T1000 (cell line): ENCODE results near the gene ATOH7.
"Not testable (repeated sequence)": the region's sequence is repeated elsewhere in the genome, so short reads cannot be mapped to it uniquely, and the experiment has no call there.

ENCODE experiments used
- DNase-seq: peaks from one replicate; lab custom pipeline; 2025; ENCODE audit warnings: mixed read lengths; lab: John Stamatoyannopoulos, UW

The ATOH7 gene

GRCh38 chr10:68231817-68232251 is at the start of gene ATOH7:
TSS of gene ATOH7 (minus strand) at chr10:68232113. CDS start at chr10:68231677, 436 bp downstream.
- no peak for DNase-seq

DNA sequence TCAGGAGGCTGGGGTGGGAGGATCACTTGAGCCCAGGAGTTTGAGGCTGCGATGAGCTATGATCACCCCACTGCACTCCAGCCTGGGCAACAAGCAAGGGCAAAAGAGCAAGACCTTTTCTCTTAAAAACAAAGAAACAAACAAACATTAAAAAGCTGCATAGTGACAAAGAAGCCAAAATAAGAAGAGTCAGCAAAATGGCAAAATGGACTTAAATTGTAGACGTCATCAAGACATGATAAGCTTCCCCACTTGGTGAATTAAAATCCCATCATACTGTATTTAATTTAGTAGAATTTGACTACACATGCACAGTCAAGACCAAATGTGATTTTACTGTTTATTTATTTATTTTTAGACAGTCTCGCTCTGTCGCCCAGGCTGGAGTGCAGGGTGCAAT is 48.8 kb upstream of the ATOH7 start:
- no peak for DNase-seq

DNA sequence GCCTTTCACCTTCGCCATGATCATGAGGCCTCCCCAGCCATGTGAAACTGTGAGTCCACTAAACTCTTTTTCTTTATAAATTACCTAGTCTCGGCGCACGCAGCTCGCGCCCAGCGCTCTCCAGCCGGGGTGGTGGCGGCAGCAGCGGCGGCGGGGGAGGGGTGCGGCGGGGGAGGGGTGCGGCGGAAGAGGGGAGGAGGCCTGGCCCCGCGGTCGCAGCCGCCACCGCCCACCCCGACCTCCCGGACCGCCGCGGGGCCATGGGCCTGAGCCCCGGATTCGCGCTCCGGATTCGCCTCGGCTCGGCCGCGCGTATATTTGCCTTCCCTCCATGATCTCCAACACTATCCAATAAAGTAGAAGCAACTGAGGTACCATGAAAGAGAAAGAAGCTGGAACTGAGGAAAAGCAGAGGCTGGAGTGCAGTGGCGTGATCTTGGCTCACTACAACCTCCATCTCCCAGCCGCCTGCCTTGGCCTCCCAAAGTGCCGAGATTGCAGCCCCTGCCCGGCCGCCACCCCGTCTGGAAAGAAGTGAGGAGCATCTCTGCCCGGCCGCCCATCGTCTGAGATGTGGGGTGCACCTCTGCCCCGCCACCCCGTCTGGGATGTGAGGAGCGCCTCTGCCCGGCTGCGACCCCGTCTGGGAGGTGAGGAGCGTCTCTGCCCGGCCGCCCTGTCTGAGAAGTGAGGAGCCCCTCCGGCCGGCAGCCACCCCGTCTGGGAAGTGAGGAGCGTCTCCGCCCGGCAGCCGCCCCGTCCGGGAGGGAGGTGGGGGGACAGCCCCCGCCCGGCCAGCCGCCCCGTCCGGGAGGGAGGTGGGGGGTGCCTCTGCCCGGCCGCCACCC is 47.2 kb upstream of the ATOH7 start:
- not testable (repeated sequence) for DNase-seq

- not testable (repeated sequence) for DNase-seq
These were observed 45.9 kb upstream of the ATOH7 start for GRCh38 chr10:68277814-68278213.

DNA sequence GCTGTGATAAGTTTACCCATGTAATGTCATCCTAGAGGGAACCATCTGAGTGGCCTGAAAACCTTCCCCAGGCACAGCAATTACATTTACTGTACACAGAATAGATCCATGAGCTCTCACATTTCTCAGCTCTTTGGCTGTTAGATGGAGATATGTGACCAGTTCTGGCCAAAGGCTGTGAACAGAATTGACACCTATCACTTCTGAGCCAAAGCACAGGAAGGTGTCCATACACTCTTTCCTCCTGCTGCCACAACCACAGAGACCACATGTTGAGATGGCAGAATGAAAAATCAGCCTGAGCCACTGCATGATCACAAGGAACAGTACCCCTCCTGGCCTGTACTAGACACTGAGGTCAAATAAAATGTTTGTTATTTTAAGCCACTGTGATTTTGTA is 44.3 kb upstream of the ATOH7 start:
- DNase-seq, result no peak

DNA sequence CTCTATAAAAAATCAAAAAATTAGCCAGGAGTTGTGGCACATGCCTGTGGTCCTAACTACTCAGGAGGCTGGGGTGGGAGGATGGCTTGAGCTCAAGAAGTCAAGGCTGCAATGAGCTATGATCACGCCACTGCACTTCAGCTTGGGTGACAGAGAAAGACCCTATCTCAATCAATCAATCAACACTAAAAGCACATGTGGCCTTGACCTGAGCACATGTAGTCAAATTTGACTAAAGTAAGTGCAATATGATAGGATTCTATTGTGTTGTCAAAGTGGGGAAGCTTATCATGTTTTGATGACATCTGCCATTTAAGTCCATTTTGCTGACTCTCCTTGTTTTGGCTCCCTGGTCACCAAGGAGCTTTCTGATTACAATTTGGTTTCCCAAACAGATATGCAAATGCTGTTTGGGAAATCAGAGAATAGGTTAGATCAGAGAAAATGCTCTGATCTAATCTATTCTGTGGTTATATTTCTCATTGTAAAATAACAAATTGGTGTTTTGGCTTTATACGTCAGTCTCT is 43.8 kb upstream of the ATOH7 start:
- no peak for DNase-seq

DNA sequence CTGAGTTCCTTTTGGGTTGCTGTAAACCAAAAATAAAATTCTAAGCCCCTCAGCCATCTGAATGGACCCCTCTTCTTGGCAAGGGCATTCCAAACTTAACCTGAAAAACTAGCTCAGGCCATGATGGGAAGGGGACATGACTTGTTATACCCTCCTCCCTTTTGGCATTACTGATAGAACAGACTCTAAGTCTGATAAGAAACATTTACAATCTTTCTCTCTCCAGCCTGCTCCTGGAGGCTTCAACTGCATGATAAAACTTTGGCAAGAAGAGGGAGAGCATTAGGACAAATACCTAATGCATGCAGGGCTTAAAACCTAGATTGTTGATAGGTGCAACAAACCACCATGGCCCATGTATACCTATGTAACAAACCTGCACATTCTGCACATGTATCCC is 40.9 kb upstream of the ATOH7 start:
- no peak for DNase-seq

DNA sequence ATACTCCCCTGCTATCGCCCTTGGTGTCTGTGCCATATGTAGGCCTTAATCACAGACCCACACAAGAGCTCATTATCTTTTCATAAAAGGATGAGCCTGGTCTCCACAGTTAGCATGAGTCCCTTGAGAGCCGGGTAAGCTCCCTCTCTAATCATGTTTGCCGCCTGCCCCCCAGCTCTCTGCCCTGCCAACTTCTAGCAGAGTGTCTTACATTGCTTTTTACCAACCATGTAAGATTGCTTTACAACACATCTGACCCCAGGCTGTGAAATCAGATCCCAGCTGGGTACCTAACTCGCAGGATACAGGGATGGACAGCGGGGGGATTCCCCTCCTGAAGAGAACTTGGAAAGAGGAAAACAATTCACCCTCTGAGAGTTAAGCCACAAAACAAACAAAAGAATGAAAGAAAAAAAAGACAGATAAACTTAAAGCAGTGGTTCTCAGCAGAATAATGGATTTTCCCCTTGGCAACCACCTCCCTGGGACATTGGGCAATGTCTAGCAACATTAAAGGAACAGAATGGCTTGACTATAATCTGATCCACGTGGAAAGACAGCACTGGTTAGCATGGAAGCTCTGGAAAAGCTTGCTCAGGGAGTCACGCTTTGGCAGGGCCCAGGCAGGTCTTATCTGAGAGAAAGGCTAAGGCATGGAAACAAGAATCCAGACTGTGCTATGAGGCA is 39.4 kb upstream of the ATOH7 start:
- DNase-seq, result peak; percentile 23

- no peak for DNase-seq
These were observed 37.8 kb upstream of the ATOH7 start for GRCh38 chr10:68269562-68270290.

- no peak for DNase-seq
These were observed 29.4 kb upstream of the ATOH7 start for GRCh38 chr10:68261132-68261856.

DNA sequence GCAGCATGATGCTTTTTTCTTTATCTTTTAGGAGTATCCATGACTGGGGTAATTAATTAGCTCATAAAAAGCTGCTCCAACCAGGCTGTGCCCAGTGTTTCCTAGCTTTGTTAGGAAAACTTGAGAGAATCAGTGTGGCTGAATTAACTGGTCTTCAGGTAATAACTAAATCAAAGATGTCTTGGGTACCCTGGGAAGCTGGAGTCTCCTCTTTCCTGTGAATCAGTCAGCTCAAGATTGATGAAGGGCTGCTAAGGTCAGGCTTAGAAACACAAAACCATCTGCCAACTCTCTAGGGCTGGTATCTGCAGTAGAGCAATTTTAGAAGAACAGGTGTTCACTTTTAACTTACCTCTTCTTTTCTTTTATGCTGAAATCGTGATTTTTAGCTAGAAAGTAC is 21.4 kb upstream of the ATOH7 start:
- DNase-seq, result no peak

- no peak for DNase-seq
These were observed 19.9 kb upstream of the ATOH7 start for GRCh38 chr10:68251625-68252495.

DNA sequence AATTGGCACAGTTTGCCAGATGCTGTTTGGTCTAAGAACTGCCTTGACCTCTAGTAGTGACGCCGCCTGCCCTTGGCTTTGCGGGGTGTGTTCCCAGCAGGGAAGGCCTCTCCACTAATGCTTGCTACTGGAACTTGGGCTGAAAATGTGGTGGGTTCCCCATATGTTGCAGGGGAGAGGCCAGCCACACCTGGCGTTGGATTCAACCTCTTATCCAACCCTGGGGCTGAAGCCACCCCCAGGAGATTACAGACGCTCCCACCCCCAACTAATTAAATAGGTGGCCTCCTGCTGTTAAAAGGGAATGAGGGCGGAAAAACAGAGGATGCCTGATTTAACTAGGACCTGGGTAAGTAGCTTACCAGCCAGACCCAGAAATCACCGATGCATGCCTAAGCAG is 19.2 kb upstream of the ATOH7 start:
- no peak for DNase-seq

- DNase-seq, result no peak
These were observed 17.4 kb upstream of the ATOH7 start for GRCh38 chr10:68249297-68249696.

- no peak for DNase-seq
These were observed 16.0 kb upstream of the ATOH7 start for GRCh38 chr10:68247931-68248330.

DNA sequence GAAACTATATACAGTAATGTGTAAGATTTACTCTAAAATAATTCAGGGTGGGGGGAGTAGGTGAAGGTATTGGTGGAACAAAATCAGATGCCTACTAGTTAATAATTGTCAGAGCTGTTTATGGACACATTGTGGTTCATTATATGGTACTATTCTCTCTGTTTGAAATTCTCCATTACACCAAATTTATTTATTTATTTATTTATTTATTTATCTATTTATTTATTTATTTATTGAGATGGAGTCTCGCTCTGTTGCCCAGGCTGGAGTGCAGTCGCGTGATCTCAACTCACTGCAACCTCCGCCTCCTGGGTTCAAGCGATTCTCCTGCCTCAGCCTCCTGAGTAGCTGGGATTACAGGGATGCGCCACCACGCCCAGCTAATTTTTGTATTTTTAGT is 14.5 kb upstream of the ATOH7 start:
- not testable (repeated sequence) for DNase-seq

- no peak for DNase-seq
These were observed 10.1 kb upstream of the ATOH7 start for GRCh38 chr10:68242051-68242450.

GRCh38 chr10:68239596-68240150 is 7.8 kb upstream of the ATOH7 start:
- DNase-seq, result no peak

DNA sequence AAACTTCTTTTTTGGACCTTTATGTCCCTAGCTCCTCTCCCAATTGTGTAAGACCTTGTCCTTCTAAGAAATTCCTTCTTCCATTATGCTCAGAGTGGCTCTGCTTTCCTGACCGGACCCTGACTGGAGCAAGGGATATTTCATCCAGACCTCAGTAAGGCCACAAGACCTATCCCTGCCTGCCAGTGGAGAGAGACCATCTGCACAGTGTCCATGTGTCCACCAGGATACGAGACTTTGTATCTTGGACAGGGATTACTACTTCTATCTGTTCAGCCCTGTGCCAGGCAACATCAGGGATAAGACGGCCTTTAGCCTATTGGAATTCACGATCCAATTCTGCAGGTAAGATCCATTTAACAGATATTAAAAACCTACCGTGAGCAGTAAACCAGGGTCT is 7.2 kb upstream of the ATOH7 start:
- no peak for DNase-seq

DNA sequence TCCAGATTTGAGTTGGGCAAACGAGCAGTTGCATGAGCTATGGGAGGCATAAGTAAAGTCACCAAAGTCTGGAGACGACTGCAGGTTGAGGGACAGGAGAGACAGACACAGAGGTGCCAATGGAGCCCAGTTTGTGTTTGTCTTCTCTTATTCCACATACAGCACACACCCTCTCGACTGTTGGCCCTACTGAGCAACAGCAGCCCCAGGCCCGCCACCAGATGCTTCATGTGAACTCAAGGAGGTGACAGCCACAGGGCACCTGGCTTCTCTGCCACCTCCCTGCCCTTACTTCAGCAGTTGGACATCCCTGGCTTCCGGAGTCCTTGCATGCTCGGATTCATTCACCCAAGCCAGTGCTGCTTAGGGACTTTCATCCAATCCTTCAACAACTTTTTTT is 6.5 kb upstream of the ATOH7 start:
- DNase-seq, result no peak
